A673 (cell line): Measurements from ENCODE around the gene ADAMTSL2. TPM values are rescaled to one million over a fixed set of nuclear protein-coding genes. Genes with fewer than 3 reads are reported as not detected.

ENCODE experiments used
- BruUV-seq: library from RNA; stranded (reverse); fragments of 400-500 nt; replicated peaks from 2 replicates; lab custom pipeline; 2021; lab: Mats Ljungman, UMichigan
- CTCF ChIA-PET: fragments of 300-600 bp; sonication (Branson Sonifier 250); formaldehyde crosslinking; loops from one replicate; lab custom pipeline; 2022; ENCODE audit warnings: antibody characterized with exemption; lab: Charles Lee
- POLR2A ChIA-PET: fragments of 300-600 bp; sonication (Branson Sonifier 250); formaldehyde crosslinking; loops from one replicate; lab custom pipeline; 2022; ENCODE audit warnings: antibody characterized with exemption; ENCODE audit not compliant: low non-redundant PET; lab: Charles Lee
- DNase-seq: peaks from one replicate; pipeline ENCODE4 v3.0.0-alpha.2; 2015; ENCODE audit warnings: low spot score
- H3K27ac ChIP-seq: fragments of 200-600 bp; sonication (generic); 2 replicates; pipeline ENCODE4 v1.5.1; 2016; ENCODE audit warnings: mixed run types, low read depth, mild to moderate bottlenecking, mixed read lengths, antibody characterized with exemption, low read length; ENCODE audit not compliant: poor library complexity, severe bottlenecking
- H3K27me3 ChIP-seq: fragments of 200-600 bp; sonication (generic); replicated peaks from 2 replicates; pipeline ENCODE4 v1.6.1; 2017; ENCODE audit warnings: mixed run types, low read depth, mild to moderate bottlenecking, mixed read lengths, antibody characterized with exemption, low read length; ENCODE audit not compliant: insufficient read depth, poor library complexity
- H3K36me3 ChIP-seq: fragments of 200-600 bp; sonication (generic); 2 replicates; pipeline ENCODE4 v1.6.1; 2016; ENCODE audit warnings: mixed run types, mild to moderate bottlenecking, mixed read lengths, antibody characterized with exemption, low read length; ENCODE audit not compliant: insufficient read depth, poor library complexity, severe bottlenecking
- H3K4me1 ChIP-seq: fragments of 200-600 bp; sonication (generic); 2 replicates; pipeline ENCODE4 v1.6.1; 2017; ENCODE audit warnings: mixed run types, mild to moderate bottlenecking, mixed read lengths, antibody characterized with exemption, low read length; ENCODE audit not compliant: insufficient read depth, poor library complexity, severe bottlenecking
- H3K4me3 ChIP-seq: fragments of 200-600 bp; sonication (generic); 2 replicates; pipeline ENCODE4 v1.5.1; 2016; ENCODE audit warnings: low read depth, mixed run types, mild to moderate bottlenecking, mixed read lengths, low read length; ENCODE audit not compliant: poor library complexity, severe bottlenecking
- H3K9me3 ChIP-seq: fragments of 200-600 bp; sonication (generic); 2 replicates; pipeline ENCODE4 v1.6.1; 2016; ENCODE audit warnings: mixed run types, low read depth, mild to moderate bottlenecking, mixed read lengths, antibody characterized with exemption, low read length; ENCODE audit not compliant: poor library complexity, severe bottlenecking
- EZH2 ChIP-seq: fragments of 200-600 bp; sonication (generic); IDR thresholded peaks from 2 replicates; pipeline ENCODE4 v1.6.1; 2017; ENCODE audit warnings: borderline replicate concordance, low read depth, mild to moderate bottlenecking, mixed read lengths, antibody characterized with exemption, low read length; ENCODE audit not compliant: poor library complexity, severe bottlenecking
- intact Hi-C: fragments of 100-400 bp; cut with micrococcal nuclease; formaldehyde crosslinking; loops from one replicate; pipeline ENCODE4 v1.10.0; 2022; ENCODE audit not compliant: unreplicated experiment
- total RNA-seq: library from RNA; stranded (reverse); gene quantifications from 2 replicates; pipeline ENCODE4 v1.2.3, GENCODE V29; 2021
- TF ChIP-seq, protein P1 (sequence below): fragments of 300-800, 200-600 bp; sonication (generic); conservative IDR thresholded peaks from 2 replicates; pipeline ENCODE4 v1.5.1; 2017; ENCODE audit warnings: low read depth, mild to moderate bottlenecking, antibody characterized with exemption, low read length, moderate library complexity, mixed read lengths

Gene ADAMTSL2
- total RNA-seq, 1 experiment from 2014 or later = 0.06 TPM

GRCh38 chr9:133560944-133561343, 26.4 kb downstream of the ADAMTSL2 start:
- Histone ChIP-seq H3K4me3 (no peak overlapping the region), H3K9me3 (no peaks in the 10 kb centered on the region), H3K4me1 (peaks cover 15% of the 10 kb centered on the region), H3K27me3 (no peaks in the 10 kb centered on the region), H3K27ac (no peak overlapping the region), H3K36me3 (no peaks in the 10 kb centered on the region)
- POLR2A ChIA-PET = no interaction called here
- DNase-seq = no peak
- no TSS peak for BruUV-seq
- intact Hi-C loops = no loop called here
- TF ChIP-seq, protein P1, sequence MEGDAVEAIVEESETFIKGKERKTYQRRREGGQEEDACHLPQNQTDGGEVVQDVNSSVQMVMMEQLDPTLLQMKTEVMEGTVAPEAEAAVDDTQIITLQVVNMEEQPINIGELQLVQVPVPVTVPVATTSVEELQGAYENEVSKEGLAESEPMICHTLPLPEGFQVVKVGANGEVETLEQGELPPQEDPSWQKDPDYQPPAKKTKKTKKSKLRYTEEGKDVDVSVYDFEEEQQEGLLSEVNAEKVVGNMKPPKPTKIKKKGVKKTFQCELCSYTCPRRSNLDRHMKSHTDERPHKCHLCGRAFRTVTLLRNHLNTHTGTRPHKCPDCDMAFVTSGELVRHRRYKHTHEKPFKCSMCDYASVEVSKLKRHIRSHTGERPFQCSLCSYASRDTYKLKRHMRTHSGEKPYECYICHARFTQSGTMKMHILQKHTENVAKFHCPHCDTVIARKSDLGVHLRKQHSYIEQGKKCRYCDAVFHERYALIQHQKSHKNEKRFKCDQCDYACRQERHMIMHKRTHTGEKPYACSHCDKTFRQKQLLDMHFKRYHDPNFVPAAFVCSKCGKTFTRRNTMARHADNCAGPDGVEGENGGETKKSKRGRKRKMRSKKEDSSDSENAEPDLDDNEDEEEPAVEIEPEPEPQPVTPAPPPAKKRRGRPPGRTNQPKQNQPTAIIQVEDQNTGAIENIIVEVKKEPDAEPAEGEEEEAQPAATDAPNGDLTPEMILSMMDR = no peak
- TF ChIP-seq EZH2 = no peak
- CTCF ChIA-PET = no interaction called here

DNA sequence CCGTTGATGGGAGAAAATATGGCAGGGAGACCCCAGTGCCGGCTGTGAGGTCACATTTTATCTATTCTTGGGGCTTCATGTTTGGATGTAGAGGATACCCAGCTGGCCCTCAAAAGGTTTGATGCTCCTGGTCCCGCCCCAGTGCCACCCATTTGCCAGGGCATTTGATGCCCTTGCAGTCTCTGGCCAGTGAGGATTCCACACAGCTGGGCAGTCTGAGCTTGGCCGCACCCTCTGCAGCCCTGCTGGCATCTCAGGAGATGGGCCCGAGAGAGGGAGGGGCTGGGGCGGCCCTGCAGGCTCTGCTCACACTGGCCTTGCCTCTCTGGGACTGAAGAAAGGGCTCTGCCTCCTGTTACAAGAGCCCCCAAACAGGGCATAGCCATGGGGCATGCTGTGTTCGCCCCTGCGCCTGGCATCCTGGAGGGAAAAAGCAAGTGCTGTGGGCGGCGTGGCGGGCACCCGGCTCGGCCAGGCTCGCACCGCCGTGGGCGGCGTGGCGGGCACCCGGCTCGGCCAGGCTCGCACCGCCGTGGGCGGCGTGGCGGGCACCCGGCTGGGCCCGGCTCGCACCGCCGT, 27.6 kb downstream of the ADAMTSL2 start:
- Histone ChIP-seq H3K4me1 (peaks cover 15% of the 10 kb centered on the region), H3K4me3 (no peak overlapping the region), H3K9me3 (no peaks in the 10 kb centered on the region), H3K27ac (no peak overlapping the region), H3K27me3 (no peaks in the 10 kb centered on the region), H3K36me3 (no peaks in the 10 kb centered on the region)
- no peak for TF ChIP-seq EZH2
- TF ChIP-seq, protein P1 = no peak
- ChIA-PET POLR2A (no interaction called here), CTCF (no interaction called here)
- BruUV-seq = no TSS peak
- intact Hi-C loops = no loop called here
- no peak for DNase-seq

DNA sequence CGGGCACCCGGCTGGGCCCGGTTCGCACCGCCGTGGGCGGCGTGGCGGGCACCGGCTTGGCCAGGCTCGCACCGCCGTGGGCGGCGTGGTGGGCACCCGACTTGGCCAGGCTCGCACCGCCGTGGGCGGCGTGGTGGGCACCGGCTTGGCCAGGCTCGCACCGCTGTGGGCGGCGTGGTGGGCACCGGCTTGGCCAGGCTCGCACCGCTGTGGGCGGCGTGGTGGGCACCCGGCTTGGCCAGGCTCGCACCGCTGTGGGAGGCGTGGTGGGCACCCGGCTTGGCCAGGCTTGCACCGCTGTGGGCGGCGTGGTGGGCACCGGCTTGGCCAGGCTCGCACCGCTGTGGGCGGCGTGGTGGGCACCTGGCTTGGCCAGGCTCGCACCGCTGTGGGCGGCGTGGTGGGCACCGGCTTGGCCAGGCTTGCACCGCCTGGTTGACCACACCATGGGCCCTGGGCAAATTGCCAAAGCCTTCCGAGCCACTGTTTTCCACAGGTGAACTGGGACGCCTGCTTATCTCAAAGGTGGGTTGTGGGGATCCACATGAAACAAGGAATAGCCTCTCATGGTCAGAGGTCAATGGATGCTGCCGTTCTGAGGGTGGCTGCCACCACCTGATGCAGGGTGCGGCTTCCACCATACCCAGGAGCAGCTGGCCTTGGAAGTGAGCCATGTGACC, 28.2 kb downstream of the ADAMTSL2 start:
- Histone ChIP-seq H3K4me3 (no peak overlapping the region), H3K9me3 (no peaks in the 10 kb centered on the region), H3K36me3 (no peaks in the 10 kb centered on the region), H3K27me3 (no peaks in the 10 kb centered on the region), H3K27ac (no peak overlapping the region), H3K4me1 (peaks cover 15% of the 10 kb centered on the region)
- no peak for TF ChIP-seq EZH2
- TF ChIP-seq, protein P1 = no peak
- BruUV-seq = no TSS peak
- intact Hi-C loops = no loop called here
- ChIA-PET POLR2A (no interaction called here), CTCF (no interaction called here)
- DNase-seq = no peak
